Retinal pigment epithelial cell (primary cell): ENCODE measurements around the gene U2AF2.

Experiments
- DNase-seq: peaks from one replicate; pipeline ENCODE4 v3.0.0-alpha.2; 2010; ENCODE audit warnings: low read depth
- H3K4me3 ChIP-seq: 2 replicates; pipeline ENCODE4 v1.5.1; 2011; ENCODE audit warnings: mild to moderate bottlenecking, low read length, control low read depth, moderate library complexity
- CTCF ChIP-seq: conservative IDR thresholded peaks from 2 replicates; pipeline ENCODE4 v1.5.1; 2011; ENCODE audit warnings: low read depth, low read length, control low read depth, inconsistent platforms

U2AF2 gene

DNA sequence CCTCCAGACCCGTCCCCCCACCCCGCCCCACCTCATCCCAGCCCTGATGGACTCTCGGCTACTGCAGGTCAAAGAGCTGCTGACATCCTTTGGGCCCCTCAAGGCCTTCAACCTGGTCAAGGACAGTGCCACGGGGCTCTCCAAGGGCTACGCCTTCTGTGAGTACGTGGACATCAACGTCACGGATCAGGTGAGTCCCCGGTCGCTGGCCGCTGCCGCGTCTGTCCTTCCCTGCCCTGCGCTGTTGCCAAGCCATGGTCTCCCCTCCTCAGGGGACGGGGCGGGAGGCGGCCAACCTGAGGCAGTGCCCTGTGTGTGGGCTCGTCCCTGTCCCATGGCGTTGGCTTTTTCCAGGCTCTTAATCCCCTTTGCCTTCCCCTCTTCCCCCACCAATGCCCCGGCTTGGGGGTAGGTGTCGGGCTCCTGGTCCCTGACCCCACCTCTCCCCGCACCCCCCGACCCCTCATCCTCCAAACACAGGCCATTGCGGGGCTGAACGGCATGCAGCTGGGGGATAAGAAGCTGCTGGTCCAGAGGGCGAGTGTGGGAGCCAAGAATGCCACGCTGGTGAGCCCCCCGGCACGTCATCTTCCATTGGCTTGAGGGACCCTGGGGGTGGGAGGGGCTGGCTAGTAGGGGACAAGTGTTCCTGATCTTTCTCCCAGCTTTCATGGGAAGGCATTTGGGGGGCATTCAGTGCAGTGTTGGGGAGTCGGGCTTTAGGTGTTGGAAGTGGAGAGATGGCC lies 13.9 kb downstream of the U2AF2 start:
- DNase-seq = no peak
- no peak for TF ChIP-seq CTCF
- no peak overlapping the region for H3K4me3 ChIP-seq

- DNase-seq = no peak
- no peak overlapping the region for H3K4me3 ChIP-seq
- TF ChIP-seq CTCF = no peak
These were observed 14.8 kb downstream of the U2AF2 start for GRCh38 chr19:55669418-55670279.

DNA sequence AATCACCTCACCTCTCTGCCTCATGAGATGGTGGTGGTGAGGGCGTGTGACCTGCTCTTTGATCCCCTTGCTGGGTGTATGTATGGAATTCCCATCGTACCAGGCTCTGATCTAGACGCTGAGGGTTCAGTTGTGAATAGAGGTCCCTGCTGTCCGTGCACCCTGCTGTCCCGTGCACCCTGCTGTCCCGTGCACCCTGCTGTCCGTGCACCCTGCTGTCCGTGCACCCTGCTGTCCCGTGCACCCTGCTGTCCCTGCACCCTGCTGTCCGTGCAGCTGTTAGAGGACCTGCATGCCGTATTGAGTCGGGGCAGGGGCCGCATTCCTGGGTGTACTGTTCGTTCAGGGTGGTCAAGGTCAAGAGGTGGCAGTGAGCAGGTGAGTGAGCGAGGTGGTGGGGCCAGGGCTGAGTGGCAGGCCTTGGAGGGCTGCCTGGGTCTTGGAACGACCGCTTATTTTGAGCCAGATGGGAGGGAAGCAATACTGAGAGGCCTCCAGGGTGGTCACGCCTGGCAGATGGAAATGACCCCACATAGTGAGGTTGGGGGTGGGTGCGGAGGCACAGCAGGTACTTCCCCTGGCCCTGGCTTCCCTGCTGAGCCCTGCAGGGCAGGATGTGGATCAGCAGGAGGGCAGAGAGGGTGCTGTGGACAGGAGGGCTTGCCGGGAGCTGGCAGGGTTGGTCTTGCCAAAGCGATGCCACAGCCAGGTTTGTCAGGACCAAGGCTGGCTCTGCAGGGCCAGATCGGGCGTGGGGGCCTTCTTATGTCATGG lies 15.6 kb downstream of the U2AF2 start:
- no peak overlapping the region for H3K4me3 ChIP-seq
- no peak for TF ChIP-seq CTCF
- no peak for DNase-seq

GRCh38 chr19:55671054-55671378 lies 16.2 kb downstream of the U2AF2 start:
- TF ChIP-seq CTCF = no peak

DNA sequence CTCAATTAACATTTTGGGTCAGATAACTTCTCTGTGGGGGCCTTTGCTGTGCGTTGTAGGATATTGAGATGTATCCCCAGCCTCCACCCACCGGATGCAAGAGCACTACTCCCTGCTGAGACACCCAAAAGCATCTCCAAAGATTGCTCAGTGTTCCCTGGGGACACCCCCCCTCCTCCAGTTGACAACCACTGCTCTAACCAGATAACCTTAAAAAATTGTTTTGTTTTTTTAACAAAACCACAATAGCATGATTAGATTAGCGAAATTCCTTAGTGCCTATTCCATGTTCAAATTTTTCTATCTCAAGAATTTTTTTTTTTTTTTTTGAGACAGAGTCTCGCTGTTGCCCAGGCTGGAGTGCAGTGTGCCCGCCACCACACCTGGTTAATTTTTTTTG lies 17.6 kb downstream of the U2AF2 start:
- no peak for DNase-seq
- H3K4me3 ChIP-seq = no peak overlapping the region
- TF ChIP-seq CTCF = no peak

More at GRCh38 chr19:55671054-55671378, 16.2 kb downstream of the U2AF2 start:
- DNase-seq = no peak
- no peak overlapping the region for H3K4me3 ChIP-seq

DNA sequence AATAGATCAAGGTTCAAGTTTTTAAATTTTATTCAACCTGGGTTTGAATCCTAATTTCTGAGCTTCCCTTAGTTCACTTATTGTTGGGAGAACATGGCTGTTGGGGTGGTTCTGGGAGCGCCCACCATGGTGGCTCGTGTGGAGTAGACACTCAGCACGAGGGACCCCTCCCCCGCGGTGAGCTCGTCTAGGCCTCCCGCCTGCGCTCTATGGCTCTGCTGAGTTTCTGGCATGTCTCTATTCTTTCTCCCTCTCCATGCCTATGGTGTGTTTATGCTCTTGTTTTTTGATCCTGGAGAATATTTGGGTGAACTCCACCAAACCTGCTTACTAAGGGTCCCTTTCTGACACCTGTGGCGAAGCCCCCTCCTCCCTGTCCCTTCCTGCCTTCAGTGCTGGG lies 18.6 kb downstream of the U2AF2 start:
- no peak for TF ChIP-seq CTCF
- no peak for DNase-seq
- no peak overlapping the region for H3K4me3 ChIP-seq
